PC-3 (cell line): ENCODE data around the gene TJP3. TPM values are rescaled to one million over a fixed set of nuclear protein-coding genes. Genes with fewer than 3 reads are reported as not detected.

Experiments
- ATAC-seq: fragments of 200-7000 bp; cut with Tn5 transposase; 2 replicates; pipeline ENCODE4 v1.9.1; 2020; ENCODE audit warnings: mild to moderate bottlenecking, moderate library complexity
- BruUV-seq: library from RNA; stranded (reverse); fragments of 400-500 nt; replicated peaks from 2 replicates; lab custom pipeline; 2021; lab: Mats Ljungman, UMichigan
- CTCF ChIA-PET: fragments of 300-600 bp; sonication (Branson Sonifier 250); formaldehyde crosslinking; loops from one replicate; lab custom pipeline; 2022; ENCODE audit warnings: antibody characterized with exemption; lab: Charles Lee
- POLR2A ChIA-PET: fragments of 300-600 bp; sonication (Branson Sonifier 250); formaldehyde crosslinking; loops from one replicate; lab custom pipeline; 2022; ENCODE audit warnings: antibody characterized with exemption; ENCODE audit not compliant: unreplicated experiment; lab: Charles Lee
- DNase-seq: peaks from one replicate; pipeline ENCODE4 v3.0.0-alpha.2; 2015
- H2AFZ ChIP-seq: fragments of 300-600 bp; sonication (generic); 2 replicates; pipeline ENCODE4 v1.6.0; 2016; ENCODE audit warnings: antibody characterized with exemption, low read length
- H3F3A ChIP-seq: fragments of 300-600 bp; sonication (generic); one replicate; pipeline ENCODE4 v1.6.0; 2017; ENCODE audit warnings: antibody characterized with exemption, low read length, control low read depth, mild to moderate bottlenecking; ENCODE audit not compliant: unreplicated experiment
- H3K27ac ChIP-seq: fragments of 300-600 bp; sonication (generic); 2 replicates; pipeline ENCODE4 v1.5.1; 2016; ENCODE audit warnings: mild to moderate bottlenecking, low read length
- H3K27me3 ChIP-seq: fragments of 300-600 bp; sonication (generic); 2 replicates; pipeline ENCODE4 v1.6.1; 2016; ENCODE audit warnings: low read length, mixed read lengths
- H3K36me3 ChIP-seq: fragments of 300-600 bp; sonication (generic); 2 replicates; pipeline ENCODE4 v1.6.1; 2016; ENCODE audit warnings: low read depth, mixed run types, low read length, mixed read lengths
- H3K4me1 ChIP-seq: fragments of 300-600 bp; sonication (generic); 2 replicates; pipeline ENCODE4 v1.5.1; 2016; ENCODE audit warnings: low read length; ENCODE audit not compliant: insufficient read depth
- H3K4me2 ChIP-seq: fragments of 300-600 bp; sonication (generic); 2 replicates; pipeline ENCODE4 v1.6.0; 2016; ENCODE audit warnings: low read length
- H3K4me3 ChIP-seq: fragments of 300-600 bp; sonication (generic); 2 replicates; pipeline ENCODE4 v1.5.1; 2016; ENCODE audit warnings: mild to moderate bottlenecking, low read length, mixed read lengths
- H3K79me2 ChIP-seq: fragments of 300-600 bp; sonication (generic); 2 replicates; pipeline ENCODE4 v1.6.1; 2017; ENCODE audit warnings: low read length, mixed read lengths
- H3K9ac ChIP-seq: fragments of 300-600 bp; sonication (generic); 2 replicates; pipeline ENCODE4 v1.6.0; 2016; ENCODE audit warnings: mild to moderate bottlenecking, low read length
- H3K9me2 ChIP-seq: fragments of 300-600 bp; sonication (generic); replicated peaks from 2 replicates; pipeline ENCODE4 v1.6.1; 2016; ENCODE audit warnings: mixed run types, low read length, mixed read lengths
- H3K9me3 ChIP-seq: fragments of 300-600 bp; sonication (generic); 2 replicates; pipeline ENCODE4 v1.6.1; 2016; ENCODE audit warnings: low read length, mixed read lengths
- H4K20me1 ChIP-seq: fragments of 300-600 bp; sonication (generic); 2 replicates; pipeline ENCODE4 v1.6.1; 2016; ENCODE audit warnings: low read length, mixed read lengths
- EZH2 ChIP-seq: fragments of 300-600 bp; sonication (generic); IDR thresholded peaks from one replicate; pipeline ENCODE4 v1.6.1; 2017; ENCODE audit warnings: antibody characterized with exemption, mild to moderate bottlenecking, low read length; ENCODE audit not compliant: unreplicated experiment
- EZH2phosphoT487 ChIP-seq: fragments of 300-600 bp; sonication (generic); IDR thresholded peaks from 2 replicates; pipeline ENCODE4 v1.6.1; 2018; ENCODE audit warnings: mild to moderate bottlenecking, antibody characterized with exemption, low read length, borderline replicate concordance
- intact Hi-C: fragments of 100-400 bp; cut with micrococcal nuclease; formaldehyde crosslinking; loops from 2 replicates; pipeline ENCODE4 v1.9.0; 2023
- total RNA-seq: library from RNA; depleted of rRNA; stranded (reverse); fragments of >200 nt; gene quantifications from 2 replicates; pipeline ENCODE4 v1.2.3, GENCODE V29; 2014
- TF ChIP-seq, protein P1 (sequence below): fragments of 300-600 bp; sonication (generic); conservative IDR thresholded peaks from 2 replicates; pipeline ENCODE4 v1.5.1; 2017; ENCODE audit warnings: antibody characterized with exemption, low read depth, mild to moderate bottlenecking, low read length

TJP3 gene
- total RNA-seq, 1 experiment from 2014 or later: 11.7 TPM

DNA sequence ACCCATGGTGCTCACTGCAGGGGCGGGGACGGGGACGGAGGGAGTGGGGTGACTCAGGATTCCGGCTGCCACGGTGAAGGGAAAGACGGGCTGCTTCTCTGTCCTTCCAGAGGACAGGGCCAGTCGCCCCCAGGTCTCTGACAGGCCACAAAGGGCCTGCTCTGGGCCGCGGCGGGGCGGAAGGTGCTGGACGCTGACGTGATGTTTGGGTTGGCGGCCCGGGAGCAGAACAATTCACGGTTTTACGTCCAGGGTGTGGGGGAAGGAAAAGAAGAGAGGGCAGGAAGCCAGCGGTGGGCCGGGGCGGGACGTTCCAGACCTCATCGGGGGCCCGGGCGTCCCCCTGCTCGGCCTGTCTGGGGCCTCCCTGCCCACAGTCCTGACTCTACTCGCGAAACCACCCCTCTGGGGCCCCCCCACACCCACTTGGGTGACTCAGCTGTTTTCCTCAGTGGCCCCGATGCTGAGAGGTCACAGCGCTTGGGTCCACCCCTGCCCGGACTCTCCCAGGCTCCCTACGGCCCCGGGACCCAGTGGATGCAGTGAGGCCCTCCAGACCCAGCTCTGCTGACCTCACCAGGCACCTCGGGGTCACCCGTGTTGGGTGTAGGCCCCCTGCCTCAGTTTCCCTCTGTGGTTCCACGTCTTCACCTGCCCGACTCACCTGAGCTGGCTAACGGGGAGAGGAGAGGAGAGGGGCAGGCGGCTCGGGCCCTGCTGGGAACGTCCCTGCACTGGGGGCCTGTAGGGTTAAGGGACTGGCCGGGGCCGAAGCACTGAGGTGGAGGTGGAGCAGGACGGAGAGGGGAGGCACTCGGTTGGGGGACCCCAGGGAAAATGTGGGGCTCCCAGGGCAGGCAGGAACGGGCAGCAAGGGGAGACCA lies 37.1 kb upstream of the TJP3 start:
- CTCF ChIA-PET: no interaction called here
- H3K27ac ChIP-seq: no peak overlapping the region

DNA sequence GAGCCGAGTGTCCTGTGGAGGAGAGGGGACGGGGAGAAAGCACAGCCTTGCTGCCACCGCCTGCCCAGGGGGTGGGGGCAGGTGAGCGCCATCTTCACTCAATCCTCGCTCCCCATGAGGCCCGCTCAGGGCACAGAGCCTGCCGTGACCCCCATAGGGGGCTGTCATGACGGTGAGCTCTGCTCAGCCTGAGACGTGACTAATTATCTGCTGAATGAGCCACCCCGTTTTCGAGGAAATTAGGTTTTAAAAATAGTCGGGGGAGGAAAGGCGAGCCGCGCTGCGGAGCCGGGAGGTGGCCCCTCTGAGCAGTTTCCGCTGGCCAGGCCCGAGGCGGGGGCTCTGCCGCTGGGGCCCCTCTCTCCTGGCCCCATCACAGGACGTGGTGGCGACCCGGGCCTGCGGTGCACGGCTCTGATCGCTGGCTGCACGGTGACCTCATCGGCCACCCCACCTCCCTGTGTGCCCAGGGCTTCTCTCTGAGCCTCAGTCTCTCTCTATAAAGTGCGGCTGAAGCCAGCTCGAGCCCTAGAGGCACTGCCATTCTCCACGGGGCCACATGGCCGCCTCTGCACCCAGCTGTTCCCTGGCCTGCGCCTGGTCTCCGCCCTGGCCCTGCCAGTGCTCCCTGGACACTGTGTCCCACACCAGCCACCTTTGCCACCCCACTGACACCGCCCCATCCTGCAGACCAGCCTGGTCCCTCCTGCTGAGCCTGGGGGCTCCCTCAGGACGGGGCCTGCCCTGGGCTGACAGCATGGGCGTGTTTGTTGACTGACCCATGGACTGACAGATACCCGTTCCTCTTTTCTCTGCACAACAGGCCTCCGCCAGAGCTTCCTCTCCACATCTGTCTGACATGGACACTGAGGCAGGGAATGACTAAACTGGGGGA lies 36.3 kb upstream of the TJP3 start:
- intact Hi-C loops: no loop called here
- Histone ChIP-seq H3K4me1 (no peaks in the 10 kb centered on the region), H3K9me2 (no peaks in the 10 kb centered on the region), H3K79me2 (no peaks in the 10 kb centered on the region), H3K36me3 (no peaks in the 10 kb centered on the region), H3K27ac (no peak overlapping the region), H3K9me3 (no peaks in the 10 kb centered on the region), H3K9ac (no peak overlapping the region), H3K4me2 (no peak overlapping the region), H3K4me3 (no peak overlapping the region), H4K20me1 (no peaks in the 10 kb centered on the region), H3F3A (no peaks in the 10 kb centered on the region), H3K27me3 (no peaks in the 10 kb centered on the region), H2AFZ (no peak overlapping the region)
- ATAC-seq (no peak), DNase-seq (no peak)
- ChIA-PET CTCF (no interaction called here), POLR2A (no interaction called here)
- no TSS peak for BruUV-seq
- TF ChIP-seq, protein P1, sequence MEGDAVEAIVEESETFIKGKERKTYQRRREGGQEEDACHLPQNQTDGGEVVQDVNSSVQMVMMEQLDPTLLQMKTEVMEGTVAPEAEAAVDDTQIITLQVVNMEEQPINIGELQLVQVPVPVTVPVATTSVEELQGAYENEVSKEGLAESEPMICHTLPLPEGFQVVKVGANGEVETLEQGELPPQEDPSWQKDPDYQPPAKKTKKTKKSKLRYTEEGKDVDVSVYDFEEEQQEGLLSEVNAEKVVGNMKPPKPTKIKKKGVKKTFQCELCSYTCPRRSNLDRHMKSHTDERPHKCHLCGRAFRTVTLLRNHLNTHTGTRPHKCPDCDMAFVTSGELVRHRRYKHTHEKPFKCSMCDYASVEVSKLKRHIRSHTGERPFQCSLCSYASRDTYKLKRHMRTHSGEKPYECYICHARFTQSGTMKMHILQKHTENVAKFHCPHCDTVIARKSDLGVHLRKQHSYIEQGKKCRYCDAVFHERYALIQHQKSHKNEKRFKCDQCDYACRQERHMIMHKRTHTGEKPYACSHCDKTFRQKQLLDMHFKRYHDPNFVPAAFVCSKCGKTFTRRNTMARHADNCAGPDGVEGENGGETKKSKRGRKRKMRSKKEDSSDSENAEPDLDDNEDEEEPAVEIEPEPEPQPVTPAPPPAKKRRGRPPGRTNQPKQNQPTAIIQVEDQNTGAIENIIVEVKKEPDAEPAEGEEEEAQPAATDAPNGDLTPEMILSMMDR: no peak
- TF ChIP-seq EZH2phosphoT487: no peak
- no peak for TF ChIP-seq EZH2

More for the DNA sequence above, 37.1 kb upstream of the TJP3 start:
- ATAC-seq (no peak), DNase-seq (no peak)
- Histone ChIP-seq H3F3A (no peaks in the 10 kb centered on the region), H4K20me1 (no peaks in the 10 kb centered on the region), H3K36me3 (no peaks in the 10 kb centered on the region), H3K9me2 (no peaks in the 10 kb centered on the region), H3K9me3 (no peaks in the 10 kb centered on the region), H3K4me1 (no peaks in the 10 kb centered on the region), H3K27me3 (no peaks in the 10 kb centered on the region), H3K4me3 (no peak overlapping the region), H2AFZ (no peak overlapping the region), H3K4me2 (no peak overlapping the region), H3K79me2 (no peaks in the 10 kb centered on the region), H3K9ac (no peak overlapping the region)
- TF ChIP-seq, protein P1: no peak
- TF ChIP-seq EZH2phosphoT487 (no peak), EZH2 (no peak)
- POLR2A ChIA-PET: no interaction called here
- BruUV-seq: no TSS peak
- intact Hi-C loops: no loop called here
